ENCODE data around the gene ARRB2.
A peak's percentile ranks its signal among the peaks of the same experiment; 100 is the strongest.

ARRB2 gene

DNA sequence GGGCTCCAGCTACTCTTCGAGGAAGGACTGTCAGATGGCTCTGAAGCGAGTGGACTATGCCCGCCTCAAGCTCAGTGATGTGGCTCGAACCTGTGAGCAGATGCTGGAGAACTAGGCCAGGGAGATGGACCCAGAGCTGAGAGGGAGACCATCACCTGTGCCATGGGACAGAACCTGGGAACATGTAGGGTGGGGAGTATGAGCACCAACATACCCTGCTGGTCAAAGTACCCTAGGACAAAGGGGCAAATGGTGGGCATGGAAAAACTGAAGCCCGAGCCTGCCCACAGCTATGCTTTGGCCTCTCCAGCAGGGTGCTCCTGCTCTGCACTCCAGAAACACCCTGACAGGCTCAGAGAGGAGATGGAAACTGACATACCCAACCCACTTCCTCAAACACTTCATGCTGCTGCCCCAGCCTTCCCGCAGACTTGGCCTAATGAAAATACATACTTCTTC, 22.7 kb downstream of the ARRB2 start:
- DNase-seq (ENCODE audit: low read depth): no peak

DNA sequence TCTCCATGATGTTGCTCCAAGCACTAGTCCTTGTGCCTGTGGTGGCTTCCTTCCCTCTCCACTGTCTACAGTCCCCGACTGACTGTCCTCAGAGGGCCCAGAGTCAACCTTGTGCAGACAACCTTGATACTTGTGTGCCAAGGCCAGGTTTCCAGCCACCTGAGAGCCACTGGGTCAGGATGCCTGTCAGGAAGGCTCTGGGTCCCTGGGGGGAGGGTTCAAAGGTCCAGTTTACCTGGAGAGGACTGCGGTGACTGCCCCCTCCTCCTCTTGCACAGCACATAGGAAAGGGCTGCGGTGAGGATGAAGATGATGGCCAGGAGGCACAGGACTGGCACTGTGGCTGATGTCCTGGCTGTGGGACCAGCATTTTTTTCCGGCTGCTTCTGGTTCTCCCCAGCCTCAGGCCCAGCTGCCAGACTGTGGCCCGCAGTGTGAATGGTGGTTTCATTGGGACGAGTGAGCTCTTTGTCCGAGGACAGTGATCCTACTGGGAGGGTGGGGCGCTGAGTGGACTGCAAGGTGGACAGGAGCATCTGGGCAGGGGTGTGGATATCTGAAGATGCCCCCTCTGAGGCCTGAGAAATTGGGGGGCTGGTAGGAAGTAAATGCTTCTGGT, 24.5 kb downstream of the ARRB2 start:
- DNase-seq (ENCODE audit: low read depth): no peak

DNA sequence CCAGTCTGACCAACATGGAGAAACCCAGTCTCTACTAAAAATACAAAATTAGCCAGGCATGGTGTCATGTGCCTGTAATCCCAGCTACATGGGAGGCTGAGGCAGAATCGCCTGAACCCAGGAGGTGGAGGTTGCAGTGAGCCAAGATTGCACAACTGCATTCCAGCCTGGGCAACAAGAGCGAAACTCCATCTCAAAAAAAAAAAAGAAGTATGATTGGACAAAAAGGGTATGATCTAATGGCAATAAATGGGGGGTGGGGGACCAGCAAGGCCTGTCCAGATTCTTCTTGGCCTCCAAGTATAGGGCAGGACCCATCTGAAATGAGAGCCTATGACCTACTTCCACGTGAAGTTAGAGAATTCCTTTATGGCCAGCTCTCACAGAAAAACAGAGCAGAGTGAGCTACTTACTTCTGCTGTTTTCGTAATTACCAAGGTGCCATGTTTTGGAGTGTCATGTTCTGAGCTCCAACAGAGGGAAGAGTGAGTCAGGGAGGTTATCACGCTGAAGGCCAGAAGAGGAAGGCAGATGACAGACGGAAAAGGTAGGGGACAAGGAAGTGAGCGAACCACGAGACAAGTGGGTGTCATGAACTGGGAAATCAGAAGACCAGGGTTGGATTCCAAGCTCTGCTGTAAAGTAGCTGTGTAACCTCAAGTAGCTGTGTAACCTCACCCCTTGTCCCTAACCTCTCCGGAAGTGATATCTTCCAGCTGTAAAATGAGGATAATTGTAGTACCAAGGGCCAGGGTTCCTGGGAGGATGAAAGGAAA, 25.6 kb downstream of the ARRB2 start:
- DNase-seq (ENCODE audit: low read depth): no peak

DNA sequence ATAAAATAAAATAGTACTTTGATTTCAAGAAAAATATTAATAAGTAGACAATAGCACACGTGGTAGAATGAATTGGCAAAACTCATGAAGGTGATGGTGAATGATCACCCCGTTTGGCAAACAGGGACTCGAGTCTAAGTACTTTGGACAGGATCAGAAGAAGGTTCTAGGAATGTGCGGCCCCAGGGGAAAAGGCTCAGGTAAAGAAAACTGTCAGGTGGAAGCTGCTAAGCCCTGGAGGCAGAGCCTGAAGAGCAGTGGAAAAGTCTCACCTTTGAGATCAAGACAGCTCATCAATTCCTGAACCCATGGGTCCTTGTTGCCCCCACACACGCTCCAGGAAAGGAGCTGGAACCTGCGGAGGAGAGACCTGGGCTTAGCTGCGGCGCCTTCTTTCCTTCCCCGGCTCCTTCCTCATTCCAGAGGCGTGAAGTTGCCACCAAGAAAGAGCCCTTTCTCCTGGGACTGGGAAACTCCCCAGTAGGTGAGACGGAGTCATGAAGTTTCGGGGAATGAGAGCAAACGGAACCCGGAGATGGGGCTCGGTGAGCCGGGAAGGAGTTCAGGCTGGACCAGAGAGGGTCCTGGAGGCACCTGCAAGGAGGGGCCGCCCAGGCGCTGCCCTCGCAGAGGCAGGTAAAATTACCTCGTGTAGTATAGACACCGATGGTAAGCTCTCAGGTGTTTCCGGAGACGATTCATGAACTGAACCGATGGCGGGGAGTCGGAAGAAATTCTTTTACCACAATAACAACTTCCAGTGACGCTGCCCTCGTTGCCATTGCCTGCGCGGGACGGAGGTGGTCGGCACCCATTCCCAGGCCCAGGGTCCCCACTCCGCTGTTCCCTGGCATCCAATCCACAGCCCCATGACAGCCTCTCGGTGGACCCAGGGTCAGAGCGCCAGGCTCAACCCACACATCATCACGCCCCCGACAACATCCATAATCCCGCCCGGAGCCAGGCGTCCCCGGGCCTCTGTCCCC, 28.0 kb downstream of the ARRB2 start:
- no peak for DNase-seq (ENCODE audit: low read depth)

DNA sequence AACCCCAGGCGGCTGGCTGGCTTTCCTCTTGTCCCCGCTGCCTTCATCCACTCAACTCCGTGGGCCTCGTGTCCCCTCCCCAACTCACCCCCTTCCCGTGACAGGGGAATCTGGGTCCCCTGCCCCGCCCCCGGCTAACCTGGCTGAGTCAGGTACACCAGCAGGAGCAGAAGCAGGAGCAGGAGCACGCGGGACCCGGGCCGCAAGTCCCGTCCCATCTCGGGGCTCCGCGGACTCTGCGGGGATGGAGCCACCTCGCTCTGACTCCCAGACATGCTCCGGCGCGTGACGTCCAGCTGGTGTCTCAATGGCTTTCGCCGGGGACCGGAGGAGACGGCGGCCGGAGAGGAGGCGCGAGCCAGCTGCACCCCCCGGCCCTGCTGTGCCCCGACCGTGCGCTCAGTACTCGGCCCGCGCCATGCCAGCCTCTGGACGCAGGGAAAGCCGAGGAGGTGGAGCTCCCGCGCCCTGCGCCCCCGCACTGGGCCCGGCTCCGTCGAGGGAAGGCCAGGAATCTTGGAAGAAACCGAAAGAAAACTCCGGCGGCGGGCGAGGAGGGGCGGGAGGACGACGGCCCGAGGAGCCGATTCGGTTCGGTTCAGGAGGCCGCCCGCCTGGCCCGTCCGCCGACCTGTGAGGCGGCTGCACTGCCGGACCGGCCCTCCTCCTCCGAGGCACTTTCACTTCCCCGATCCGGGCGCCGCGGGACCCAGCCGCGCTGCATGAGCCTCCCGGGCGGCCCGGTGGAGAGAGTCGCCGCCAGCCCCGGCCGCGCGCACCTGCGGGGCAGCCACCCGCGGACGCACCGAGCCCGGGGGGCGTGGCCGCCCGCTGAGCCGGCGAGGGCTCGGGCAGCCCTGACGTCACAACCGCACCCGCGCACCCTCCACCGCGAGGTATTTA, 28.9 kb downstream of the ARRB2 start, which contains the start of the genes CXCL16 and ZMYND15:
Gene CXCL16 (minus strand): TSS at position 807 of the 903 bp plus-strand sequence. CDS start 589 bp downstream, at position 218.
Gene ZMYND15 (plus strand): TSS at position 712 of the 903 bp plus-strand sequence. CDS start 716 bp downstream, outside the sequence.
- peak; percentile 60 for DNase-seq (ENCODE audit: low read depth)

DNA sequence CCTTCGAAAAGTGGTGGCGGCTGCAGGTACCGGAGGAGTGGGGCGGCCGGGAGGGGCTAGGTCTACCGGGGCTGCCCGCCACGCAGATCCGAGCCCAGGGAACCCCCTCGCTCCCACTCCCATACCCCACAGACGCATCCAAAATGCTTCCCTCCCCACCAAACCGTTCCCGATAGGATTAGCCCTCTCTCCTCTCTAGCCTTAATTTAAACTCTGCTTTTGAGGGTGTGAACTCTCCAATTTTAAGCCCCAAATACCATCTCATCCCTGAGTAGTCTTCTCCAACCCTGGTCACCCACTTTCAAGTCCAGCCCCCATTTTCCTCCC, 29.6 kb downstream of the ARRB2 start:
- DNase-seq (ENCODE audit: low read depth): no peak

DNA sequence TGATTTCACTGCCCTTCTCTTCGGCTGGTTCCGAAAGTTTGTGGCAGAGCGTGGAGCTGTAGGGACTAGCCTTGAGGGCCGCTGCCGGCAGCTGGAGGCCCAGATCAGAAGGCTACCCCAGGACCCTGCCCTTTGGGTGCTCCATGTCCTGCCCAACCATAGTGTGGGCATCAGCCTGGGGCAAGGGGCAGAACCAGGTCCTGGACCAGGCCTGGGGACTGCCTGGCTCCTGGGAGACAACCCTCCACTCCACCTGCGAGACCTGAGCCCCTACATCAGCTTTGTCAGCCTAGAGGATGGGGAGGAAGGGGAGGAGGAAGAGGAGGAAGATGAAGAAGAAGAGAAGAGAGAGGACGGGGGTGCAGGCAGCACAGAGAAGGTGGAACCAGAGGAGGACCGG, 30.2 kb downstream of the ARRB2 start:
- no peak for DNase-seq (ENCODE audit: low read depth)

DNA sequence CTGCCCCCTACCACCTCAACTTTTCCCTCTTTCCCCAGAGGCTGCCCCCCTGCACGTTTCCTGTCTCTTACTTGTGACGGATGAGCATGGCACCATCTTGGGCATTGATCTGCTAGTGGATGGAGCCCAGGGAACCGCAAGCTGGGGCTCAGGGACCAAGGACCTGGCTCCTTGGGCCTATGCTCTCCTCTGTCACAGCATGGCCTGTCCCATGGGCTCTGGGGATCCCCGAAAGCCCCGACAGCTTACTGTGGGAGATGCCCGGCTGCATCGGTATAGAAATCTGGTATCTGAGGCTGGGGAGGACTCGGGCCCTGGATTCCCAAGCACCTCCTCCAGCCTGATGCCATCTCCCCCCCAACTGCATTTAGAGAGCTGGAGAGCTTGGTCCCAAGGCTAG, 31.1 kb downstream of the ARRB2 start:
- no peak for DNase-seq (ENCODE audit: low read depth)

DNA sequence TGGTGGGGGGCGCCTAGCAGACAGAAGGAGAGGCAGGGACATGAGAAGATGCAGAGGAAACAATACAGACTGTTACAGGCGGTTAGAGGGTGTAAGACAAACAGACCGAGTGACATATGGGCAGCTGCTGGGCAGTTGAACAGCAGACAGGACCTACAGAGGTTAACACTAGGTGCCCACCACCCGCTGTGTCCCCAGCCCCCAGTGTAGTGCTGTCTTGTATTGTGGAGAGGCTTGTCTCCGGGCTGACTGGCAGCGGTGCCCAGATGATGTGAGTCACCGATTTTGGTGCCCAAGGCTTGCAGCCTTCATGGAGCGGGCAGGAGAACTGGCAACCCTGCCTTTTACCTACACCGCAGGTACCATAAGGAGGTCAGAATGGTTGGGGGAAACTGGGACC, 31.7 kb downstream of the ARRB2 start:
- no peak for DNase-seq (ENCODE audit: low read depth)

DNA sequence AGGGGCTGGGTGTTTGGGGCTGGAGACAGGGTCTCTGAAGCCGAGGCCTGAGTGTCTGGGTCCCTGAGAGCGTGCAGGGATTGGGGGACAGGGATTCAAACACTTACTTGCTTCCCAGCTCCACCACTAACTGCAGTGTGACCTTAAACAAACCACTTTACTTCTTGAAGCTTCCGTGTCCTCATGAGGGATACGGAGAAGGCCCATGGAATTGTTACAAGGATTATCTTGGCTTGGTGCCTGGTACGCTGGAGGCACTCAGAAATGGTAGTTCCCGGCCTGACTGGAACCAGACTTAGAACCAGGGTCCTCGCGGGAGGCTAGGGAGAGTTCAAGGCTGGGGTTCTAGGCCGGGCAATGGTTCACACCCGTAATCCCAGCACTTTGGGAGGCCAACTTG, 32.2 kb downstream of the ARRB2 start:
- no peak for DNase-seq (ENCODE audit: low read depth)

DNA sequence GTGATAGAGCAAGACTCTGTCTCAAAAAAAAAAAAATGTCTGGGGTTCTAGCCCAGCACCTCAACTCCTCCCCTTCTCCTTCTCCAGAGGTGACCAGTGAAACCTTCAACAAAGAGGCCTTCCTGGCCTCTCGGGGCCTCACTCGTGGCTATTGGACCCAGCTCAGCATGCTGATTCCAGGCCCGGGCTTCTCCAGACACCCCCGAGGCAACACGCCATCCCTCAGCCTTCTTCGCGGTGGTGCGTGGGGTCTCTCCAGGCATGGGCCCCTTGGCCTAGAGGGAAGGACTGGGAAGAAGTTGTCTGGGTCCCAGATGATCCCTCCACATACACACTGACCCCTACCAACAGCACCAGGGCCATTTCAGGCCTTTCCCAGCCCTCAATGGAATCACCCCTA, 32.8 kb downstream of the ARRB2 start:
- no peak for DNase-seq (ENCODE audit: low read depth)

DNA sequence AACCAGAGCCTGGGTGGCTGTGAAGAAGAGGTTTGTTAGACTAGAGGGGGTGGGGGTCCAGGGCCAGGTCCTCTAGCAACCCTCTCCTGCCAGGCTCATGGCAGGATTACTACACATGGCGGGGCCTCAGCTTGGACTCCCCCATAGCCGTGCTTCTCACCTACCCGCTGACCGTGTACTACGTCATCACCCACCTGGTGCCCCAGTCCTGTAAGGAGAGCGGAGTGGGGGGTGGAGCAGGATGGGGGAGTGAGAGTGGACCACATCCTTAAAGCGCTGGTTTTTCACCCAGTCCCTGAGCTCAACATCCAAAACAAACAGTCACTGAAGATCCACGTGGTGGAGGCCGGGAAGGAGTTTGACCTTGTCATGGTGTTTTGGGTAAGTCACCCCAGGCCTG, 33.5 kb downstream of the ARRB2 start:
- no peak for DNase-seq (ENCODE audit: low read depth)

DNA sequence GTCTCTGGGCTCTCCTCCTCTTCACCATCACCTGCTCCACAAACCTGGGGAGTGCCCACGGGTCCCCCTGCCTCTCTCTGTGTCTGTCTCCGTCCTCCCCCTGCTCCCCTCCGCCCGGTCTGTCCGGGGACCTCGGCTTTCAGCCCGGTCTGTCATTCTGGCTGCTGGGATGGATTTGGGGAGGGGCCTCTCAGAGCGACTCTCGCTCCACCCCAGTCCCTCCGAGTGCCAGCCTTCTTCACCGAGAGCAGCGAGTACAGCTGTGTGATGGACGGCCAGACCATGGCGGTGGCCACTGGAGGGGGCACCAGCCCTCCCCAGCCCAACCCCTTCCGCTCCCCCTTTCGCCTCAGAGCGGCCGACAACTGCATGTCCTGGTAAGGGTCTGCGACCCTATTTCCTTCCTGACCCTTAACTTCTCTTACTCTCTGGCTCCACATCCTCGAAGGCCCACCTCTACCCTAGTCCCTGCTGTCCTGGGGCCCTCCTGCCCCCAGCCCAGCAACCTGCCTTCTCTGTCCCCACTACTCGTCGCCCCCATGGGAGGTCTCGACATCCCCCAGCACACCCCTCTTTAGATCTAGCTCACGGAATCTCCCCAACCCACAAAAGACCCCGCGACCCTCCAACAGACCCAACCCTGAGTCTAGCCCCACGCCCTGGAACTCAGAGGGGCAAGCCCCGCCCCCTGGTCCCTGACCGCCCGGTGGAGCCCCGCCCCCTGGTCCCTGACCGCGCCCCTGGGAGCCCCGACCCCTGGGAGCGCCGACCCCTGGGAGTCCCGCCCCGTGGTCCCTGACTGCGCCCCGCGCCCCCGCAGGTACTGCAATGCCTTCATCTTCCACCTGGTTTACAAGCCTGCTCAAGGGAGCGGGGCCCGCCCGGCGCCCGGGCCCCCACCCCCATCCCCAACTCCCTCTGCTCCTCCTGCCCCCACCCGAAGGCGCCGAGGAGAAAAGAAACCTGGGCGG, 34.9 kb downstream of the ARRB2 start:
- no peak for DNase-seq (ENCODE audit: low read depth)

DNA sequence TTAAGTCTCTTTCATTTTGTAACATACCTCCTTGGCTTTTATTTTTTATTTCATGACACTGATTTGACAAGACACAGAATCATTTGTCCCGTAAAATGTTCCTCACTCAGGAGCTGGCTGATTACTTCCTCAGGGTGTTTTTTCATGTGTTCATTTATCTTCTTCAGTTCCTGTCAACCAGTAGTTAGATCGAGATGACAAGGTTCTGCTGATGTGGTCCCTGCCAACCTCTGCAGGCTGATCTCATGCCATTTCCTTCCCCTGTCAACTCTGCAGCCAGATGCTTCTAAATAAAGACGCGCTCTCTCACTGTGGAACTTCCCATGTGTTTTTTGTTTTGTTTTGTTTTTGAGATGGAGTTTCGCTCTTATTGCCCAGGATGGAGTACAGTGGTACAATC, 37.4 kb downstream of the ARRB2 start:
- no peak for DNase-seq (ENCODE audit: low read depth)

DNA sequence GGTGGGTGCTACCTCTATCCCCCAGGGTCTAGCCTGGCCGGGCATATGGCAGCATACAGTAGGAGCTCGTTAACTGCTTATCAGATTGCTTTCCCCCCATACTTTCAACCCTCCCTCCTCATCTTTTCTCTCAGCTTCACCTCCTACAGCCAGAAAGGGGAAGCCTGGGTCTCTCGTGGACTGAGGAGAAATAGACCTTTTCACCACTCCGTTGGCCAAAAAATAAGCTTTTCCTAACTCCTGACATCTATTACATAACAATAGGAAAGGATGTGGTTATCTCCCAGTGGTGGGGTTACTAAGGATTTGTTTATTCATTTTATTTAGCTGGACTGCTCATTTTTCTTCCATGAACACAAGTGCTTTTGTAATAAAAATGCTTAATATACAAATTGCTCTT, 38.3 kb downstream of the ARRB2 start:
- no peak for DNase-seq (ENCODE audit: low read depth)

DNA sequence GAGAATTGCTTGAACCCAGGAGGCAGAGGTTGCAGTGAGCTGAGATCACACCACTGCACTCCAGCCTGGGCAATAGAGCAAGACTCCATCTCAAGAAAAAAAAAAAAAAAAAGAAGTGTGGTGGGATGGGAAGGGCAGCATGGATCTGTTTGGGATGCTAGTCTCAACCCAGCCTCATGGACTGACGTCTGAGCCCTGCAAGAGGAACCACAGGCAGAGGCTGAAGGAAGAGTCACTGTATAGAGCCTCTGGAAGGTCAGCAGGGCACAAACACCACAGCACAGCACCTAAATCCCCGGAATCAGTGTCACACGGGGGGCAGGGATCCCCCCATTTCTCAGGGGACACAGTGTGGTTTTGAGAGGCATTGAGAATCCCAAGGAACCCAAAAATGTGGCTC, 40.2 kb downstream of the ARRB2 start:
- no peak for DNase-seq (ENCODE audit: low read depth)

DNA sequence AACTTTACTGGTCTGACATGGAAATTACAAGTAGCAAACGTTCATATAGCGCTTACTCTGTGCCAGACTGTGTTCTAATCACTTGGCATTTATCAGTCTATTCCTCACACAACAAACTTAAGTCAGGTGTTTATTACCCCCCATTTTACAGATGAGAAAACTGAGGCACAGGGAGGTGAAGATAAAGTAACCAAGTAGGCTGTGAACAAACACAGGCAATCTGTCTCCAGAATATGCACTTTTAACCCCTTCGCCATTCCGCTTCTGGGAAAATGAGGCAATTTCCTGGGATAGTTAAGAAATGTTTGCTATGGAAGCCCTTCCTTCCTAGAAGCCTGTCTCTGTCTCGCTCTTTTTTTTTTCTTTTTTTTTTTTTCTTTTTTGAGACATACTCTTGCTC, 41.5 kb downstream of the ARRB2 start:
- DNase-seq (ENCODE audit: low read depth): no peak

DNA sequence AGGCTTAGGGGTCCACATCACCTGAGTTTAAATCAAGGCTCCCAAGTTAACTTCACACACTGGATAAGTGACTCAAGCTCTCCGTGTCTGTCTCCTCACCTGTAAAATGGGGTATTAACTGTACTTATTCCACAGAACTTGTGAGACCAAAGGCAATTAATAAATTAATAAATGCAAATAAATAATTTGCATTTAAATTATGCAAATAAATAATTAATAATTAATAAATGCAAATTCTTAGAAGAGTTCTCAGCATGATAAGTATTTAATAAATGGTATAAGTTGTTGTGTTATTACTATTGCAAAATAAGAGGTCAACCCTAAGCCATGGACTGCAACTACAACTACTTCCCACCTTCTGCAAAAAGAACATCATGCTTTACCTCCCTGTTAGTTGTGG, 43.0 kb downstream of the ARRB2 start:
- no peak for DNase-seq (ENCODE audit: low read depth)

DNA sequence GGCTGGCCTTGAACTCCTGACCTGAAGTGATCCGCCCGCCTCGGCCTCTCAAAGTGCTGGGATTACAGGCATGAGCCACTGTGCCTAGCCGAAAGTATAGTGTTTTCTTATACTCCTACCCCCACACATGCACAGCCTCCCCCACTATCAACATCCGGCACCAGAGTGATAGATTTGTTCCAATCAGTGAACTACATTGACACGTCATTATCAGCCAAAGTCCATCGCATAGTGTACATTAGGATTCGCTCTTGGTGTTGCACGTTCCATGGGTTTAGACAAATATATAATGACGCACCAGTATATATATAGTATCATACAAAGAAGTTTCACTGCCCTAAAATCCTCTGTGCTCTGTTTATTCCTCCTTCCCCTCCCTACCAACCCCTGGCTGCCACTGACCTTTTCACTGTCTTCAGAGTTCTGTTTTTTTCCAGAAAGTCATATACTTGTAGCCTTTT, 49.4 kb downstream of the ARRB2 start:
- DNase-seq (ENCODE audit: low read depth): no peak

DNA sequence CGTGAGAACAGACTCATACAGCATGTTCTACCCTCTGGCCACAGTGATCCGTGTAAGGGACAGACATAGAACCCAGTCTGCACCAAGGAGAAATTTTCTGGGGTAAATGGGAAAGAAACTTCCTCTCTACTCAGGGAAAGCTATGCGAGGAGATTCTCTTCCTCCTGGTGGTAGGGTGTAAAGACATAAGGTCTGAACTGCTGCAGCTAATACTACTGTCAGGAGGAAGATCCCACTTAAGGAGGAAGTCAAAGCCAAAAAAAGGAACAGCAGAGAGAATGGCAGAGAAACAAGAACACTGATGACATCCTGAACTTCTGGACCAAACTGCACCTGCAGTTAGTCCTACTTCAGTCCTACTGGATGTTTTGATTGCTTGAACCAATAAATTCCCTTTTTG, 54.2 kb downstream of the ARRB2 start:
- DNase-seq (ENCODE audit: low read depth): no peak

Measured in T-helper 22 cell (primary cell).